Measurements from ENCODE around the gene VCL.

DNA sequence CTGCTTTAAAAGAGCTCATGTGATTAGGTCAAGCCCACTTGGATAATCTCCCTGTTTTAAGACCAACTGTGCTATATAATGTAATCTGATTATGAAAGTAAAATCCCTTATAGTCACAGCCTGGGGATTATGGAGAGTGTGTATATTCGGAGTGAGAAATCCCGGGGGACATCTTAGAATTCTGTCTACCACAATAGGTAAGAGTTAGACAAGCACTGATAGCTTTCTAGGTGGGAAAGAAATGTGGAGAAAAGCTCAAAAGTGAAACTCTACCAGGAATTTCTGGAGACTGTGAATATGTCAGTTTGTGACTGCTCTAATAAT is 2.9 kb upstream of the VCL start:
- TF ChIP-seq CTCF (IDR thresholded peaks at IDR 0.05; ENCODE audit: insufficient read depth, low read length) (no peak), POLR2AphosphoS5 (IDR thresholded peaks at IDR 0.05; ENCODE audit: low read depth) (no peak)
- TF ChIP-seq, protein P1, sequence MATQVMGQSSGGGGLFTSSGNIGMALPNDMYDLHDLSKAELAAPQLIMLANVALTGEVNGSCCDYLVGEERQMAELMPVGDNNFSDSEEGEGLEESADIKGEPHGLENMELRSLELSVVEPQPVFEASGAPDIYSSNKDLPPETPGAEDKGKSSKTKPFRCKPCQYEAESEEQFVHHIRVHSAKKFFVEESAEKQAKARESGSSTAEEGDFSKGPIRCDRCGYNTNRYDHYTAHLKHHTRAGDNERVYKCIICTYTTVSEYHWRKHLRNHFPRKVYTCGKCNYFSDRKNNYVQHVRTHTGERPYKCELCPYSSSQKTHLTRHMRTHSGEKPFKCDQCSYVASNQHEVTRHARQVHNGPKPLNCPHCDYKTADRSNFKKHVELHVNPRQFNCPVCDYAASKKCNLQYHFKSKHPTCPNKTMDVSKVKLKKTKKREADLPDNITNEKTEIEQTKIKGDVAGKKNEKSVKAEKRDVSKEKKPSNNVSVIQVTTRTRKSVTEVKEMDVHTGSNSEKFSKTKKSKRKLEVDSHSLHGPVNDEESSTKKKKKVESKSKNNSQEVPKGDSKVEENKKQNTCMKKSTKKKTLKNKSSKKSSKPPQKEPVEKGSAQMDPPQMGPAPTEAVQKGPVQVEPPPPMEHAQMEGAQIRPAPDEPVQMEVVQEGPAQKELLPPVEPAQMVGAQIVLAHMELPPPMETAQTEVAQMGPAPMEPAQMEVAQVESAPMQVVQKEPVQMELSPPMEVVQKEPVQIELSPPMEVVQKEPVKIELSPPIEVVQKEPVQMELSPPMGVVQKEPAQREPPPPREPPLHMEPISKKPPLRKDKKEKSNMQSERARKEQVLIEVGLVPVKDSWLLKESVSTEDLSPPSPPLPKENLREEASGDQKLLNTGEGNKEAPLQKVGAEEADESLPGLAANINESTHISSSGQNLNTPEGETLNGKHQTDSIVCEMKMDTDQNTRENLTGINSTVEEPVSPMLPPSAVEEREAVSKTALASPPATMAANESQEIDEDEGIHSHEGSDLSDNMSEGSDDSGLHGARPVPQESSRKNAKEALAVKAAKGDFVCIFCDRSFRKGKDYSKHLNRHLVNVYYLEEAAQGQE (IDR thresholded peaks at IDR 0.05; ENCODE audit: insufficient replicate concordance, low read depth) = no peak

All from HL-60 (cell line).